Mesenchymal stem cell (in vitro differentiated cells and primary cell): Measurements from ENCODE around the gene GBP4.

Experiments used
- DNase-seq: peaks from one replicate; pipeline ENCODE4 v3.0.0-alpha.2; 2013
- H2AFZ ChIP-seq: one replicate; pipeline ENCODE4 v1.6.1; 2013; ENCODE audit warnings: low read depth, mild to moderate bottlenecking, control low read depth, inconsistent platforms, low read length, moderate library complexity
- H2AK5ac ChIP-seq: 2 replicates; pipeline ENCODE4 v1.6.1; 2013; ENCODE audit warnings: low read length, moderate library complexity, mild to moderate bottlenecking, inconsistent platforms; ENCODE audit not compliant: severe bottlenecking
- H2BK120ac ChIP-seq: one replicate; pipeline ENCODE4 v1.6.1; 2013; ENCODE audit warnings: low read depth, mild to moderate bottlenecking, inconsistent platforms, low read length, moderate library complexity
- H2BK12ac ChIP-seq, 2 experiments: one replicate each; pipeline ENCODE4 v1.6.1; 2013; ENCODE audit warnings: inconsistent platforms in 2 of 2, low read length in 2 of 2, mild to moderate bottlenecking in 2 of 2, moderate library complexity in 2 of 2, control low read depth in 1 of 2
- H2BK15ac ChIP-seq: one replicate; pipeline ENCODE4 v1.6.1; 2013; ENCODE audit warnings: mild to moderate bottlenecking, low read depth, inconsistent platforms; ENCODE audit not compliant: poor library complexity, severe bottlenecking
- H2BK5ac ChIP-seq: 2 replicates; pipeline ENCODE4 v1.6.1; 2013; ENCODE audit warnings: low read depth, mild to moderate bottlenecking, low read length, control low read depth, inconsistent platforms; ENCODE audit not compliant: poor library complexity, severe bottlenecking
- H3K14ac ChIP-seq, 2 experiments: one replicate each; pipeline ENCODE4 v1.6.1; 2013; ENCODE audit warnings: inconsistent platforms in 2 of 2, low read length in 2 of 2, control low read depth in 1 of 2, mild to moderate bottlenecking in 1 of 2, moderate library complexity in 1 of 2
- H3K18ac ChIP-seq, 2 experiments: one replicate each; pipeline ENCODE4 v1.6.1; 2013; ENCODE audit warnings: inconsistent platforms in 2 of 2, low read length in 2 of 2, control low read depth in 1 of 2, low read depth in 1 of 2, mild to moderate bottlenecking in 1 of 2
- H3K23ac ChIP-seq, 2 experiments: one replicate each; pipeline ENCODE4 v1.6.1; 2013; ENCODE audit warnings: inconsistent platforms in 2 of 2, low read length in 2 of 2, mild to moderate bottlenecking in 2 of 2, moderate library complexity in 2 of 2, control low read depth in 1 of 2
- H3K27ac ChIP-seq: 2 replicates; pipeline ENCODE4 v1.5.1; 2013; ENCODE audit warnings: mild to moderate bottlenecking, moderate library complexity, low read length, control low read depth, inconsistent platforms; ENCODE audit not compliant: poor library complexity, severe bottlenecking
- H3K27me3 ChIP-seq, 2 experiments: 2 replicates each; pipeline versions ENCODE4 v1.6.1 to v1.7.0; 2013; ENCODE audit warnings: low read length in 2 of 2, mild to moderate bottlenecking in 2 of 2, moderate library complexity in 2 of 2, control low read depth in 1 of 2, inconsistent platforms in 1 of 2; ENCODE audit not compliant: control insufficient read depth in 1 of 2, insufficient read depth in 1 of 2
- H3K36me3 ChIP-seq, 2 experiments: 2 replicates each; pipeline versions ENCODE4 v1.6.1 to v1.7.0; 2013; ENCODE audit warnings: low read length in 2 of 2, control low read depth in 1 of 2, inconsistent platforms in 1 of 2, low read depth in 1 of 2, mild to moderate bottlenecking in 1 of 2; ENCODE audit not compliant: insufficient read depth in 2 of 2, control insufficient read depth in 1 of 2
- H3K4ac ChIP-seq, 2 experiments: one replicate each; pipeline ENCODE4 v1.6.1; 2013; ENCODE audit warnings: inconsistent platforms in 2 of 2, low read length in 2 of 2, mild to moderate bottlenecking in 2 of 2, moderate library complexity in 2 of 2, control low read depth in 1 of 2, low read depth in 1 of 2
- H3K4me1 ChIP-seq: 2 replicates; pipeline ENCODE4 v1.6.1; 2013; ENCODE audit warnings: low read depth, low read length, control low read depth; ENCODE audit not compliant: control insufficient read depth, insufficient read depth
- H3K4me2 ChIP-seq: 2 replicates; pipeline ENCODE4 v1.6.1; 2013; ENCODE audit warnings: low read length, mild to moderate bottlenecking, inconsistent platforms; ENCODE audit not compliant: poor library complexity, severe bottlenecking
- H3K4me3 ChIP-seq, 2 experiments: 2 replicates each; pipeline versions ENCODE4 v1.5.1 to v1.7.0; 2013; ENCODE audit warnings: low read length in 2 of 2, mild to moderate bottlenecking in 2 of 2, control low read depth in 1 of 2, low read depth in 1 of 2; ENCODE audit not compliant: insufficient read depth in 1 of 2
- H3K79me1 ChIP-seq: replicated peaks from 2 replicates; pipeline ENCODE4 v1.6.1; 2013; ENCODE audit warnings: mild to moderate bottlenecking, control low read depth, low read length, inconsistent platforms; ENCODE audit not compliant: poor library complexity, severe bottlenecking
- H3K9ac ChIP-seq: 2 replicates; pipeline ENCODE4 v1.7.0; 2013; ENCODE audit warnings: mild to moderate bottlenecking, low read length, moderate library complexity
- H3K9me3 ChIP-seq: 2 replicates; pipeline ENCODE4 v1.7.0; 2013; ENCODE audit warnings: mild to moderate bottlenecking, low read length; ENCODE audit not compliant: control insufficient read depth
- H4K8ac ChIP-seq: one replicate; pipeline ENCODE4 v1.6.1; 2013; ENCODE audit warnings: inconsistent platforms, mild to moderate bottlenecking, low read length, moderate library complexity
- H4K91ac ChIP-seq: one replicate; pipeline ENCODE4 v1.6.1; 2013; ENCODE audit warnings: mild to moderate bottlenecking, low read length, inconsistent platforms
- WGBS: methylation state at CpG from one replicate; pipeline ENCODE4 v1.1.7; 2013; ENCODE audit warnings: mixed read lengths; 5-methylcytosine and 5-hydroxymethylcytosine counted together

GBP4 gene

GRCh38 chr1:89203166-89203565 lies 4.4 kb upstream of the GBP4 start:
- no peak overlapping the region for H2BK120ac ChIP-seq
- no peak overlapping the region for H2AFZ ChIP-seq
- H3K14ac ChIP-seq: no peak overlapping the region
- no peak overlapping the region for H4K8ac ChIP-seq
- H3K9ac ChIP-seq: no peak overlapping the region
- WGBS: 88% methylated on average over 1 of the region's 1 CpG
- H3K4me3 ChIP-seq: no peak overlapping the region
- H3K18ac ChIP-seq: no peak overlapping the region
- no peak overlapping the region for H2BK5ac ChIP-seq
- H3K36me3 ChIP-seq: no peaks in the 10 kb centered on the region
- H3K27me3 ChIP-seq: no peaks in the 10 kb centered on the region
- no peak overlapping the region for H4K91ac ChIP-seq
- H2AK5ac ChIP-seq: no peak overlapping the region
- H3K4me2 ChIP-seq: no peak overlapping the region
- no peaks in the 10 kb centered on the region for H3K79me1 ChIP-seq
- H2BK15ac ChIP-seq: no peak overlapping the region
- H3K9me3 ChIP-seq: peaks cover 8% of the 10 kb centered on the region
- DNase-seq: peak; percentile 12
- H3K23ac ChIP-seq: no peak overlapping the region
- no peak overlapping the region for H3K4ac ChIP-seq
- H2BK12ac ChIP-seq: no peak overlapping the region
- H3K27ac ChIP-seq: no peak overlapping the region
- no peaks in the 10 kb centered on the region for H3K4me1 ChIP-seq

DNA sequence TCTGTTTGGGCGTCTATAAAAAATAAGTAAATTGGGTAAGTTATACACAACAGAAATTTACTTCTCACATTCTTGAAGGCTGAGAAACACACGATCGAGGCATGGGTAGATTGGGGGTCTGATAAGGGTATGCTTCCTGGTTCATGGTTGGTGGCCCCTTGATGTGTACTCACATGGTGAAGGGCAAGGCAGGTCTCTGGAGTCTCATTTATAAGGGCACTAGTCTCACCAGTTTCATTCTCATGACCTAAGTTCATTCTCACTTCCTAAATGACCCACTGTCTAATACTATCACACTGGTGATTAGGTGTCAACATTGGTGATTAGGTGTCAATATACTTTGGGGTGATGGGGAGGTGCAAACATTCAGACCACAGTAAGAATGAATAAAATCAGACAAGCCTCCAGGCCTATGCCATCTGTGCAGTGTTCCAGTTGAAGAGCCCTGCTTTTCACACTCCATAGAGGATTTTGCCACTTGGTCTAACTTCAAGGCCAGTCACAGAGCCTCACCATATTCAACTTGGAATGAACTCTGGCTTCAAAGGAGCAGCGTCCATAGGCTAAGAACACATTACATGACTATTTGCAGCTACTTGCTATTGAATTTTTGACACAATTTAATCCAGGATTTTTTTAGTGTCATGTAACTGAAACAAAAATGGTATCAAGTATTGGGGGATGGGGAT lies 2.5 kb upstream of the GBP4 start:
- Histone ChIP-seq H4K91ac (no peak overlapping the region), H2BK12ac (no peak overlapping the region), H3K27me3 (no peaks in the 10 kb centered on the region), H3K4me2 (no peak overlapping the region), H3K9ac (no peak overlapping the region), H3K18ac (no peak overlapping the region), H3K4me3 (no peak overlapping the region), H2AK5ac (no peak overlapping the region), H3K27ac (no peak overlapping the region), H3K23ac (no peak overlapping the region), H2BK15ac (no peak overlapping the region), H3K36me3 (no peaks in the 10 kb centered on the region), H2AFZ (no peak overlapping the region), H3K79me1 (no peaks in the 10 kb centered on the region), H2BK120ac (no peak overlapping the region), H3K14ac (no peak overlapping the region), H4K8ac (no peak overlapping the region), H3K4me1 (no peaks in the 10 kb centered on the region), H2BK5ac (no peak overlapping the region), H3K4ac (no peak overlapping the region), H3K9me3 (peaks cover 7% of the 10 kb centered on the region)
- WGBS: 80% methylated on average over 1 of the region's 4 CpGs
- no peak for DNase-seq

DNA sequence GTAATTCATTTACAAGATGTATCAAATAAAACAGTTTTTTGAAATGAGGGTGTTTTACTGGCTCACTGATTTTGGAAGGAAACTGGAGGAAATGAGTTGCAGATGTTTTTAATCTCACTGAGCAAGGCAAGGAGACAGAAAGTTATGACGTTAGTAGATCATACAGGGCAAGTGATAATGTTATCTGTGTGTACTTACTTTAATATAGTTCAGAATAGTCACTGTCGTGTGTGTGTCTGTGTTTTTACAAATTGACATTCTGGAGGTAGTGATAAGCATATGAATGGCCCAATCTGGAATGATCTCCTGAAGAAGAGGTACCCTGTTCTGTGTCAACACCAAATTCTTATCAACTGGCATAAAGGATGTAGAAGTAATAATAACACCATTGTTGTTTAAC lies 1.9 kb upstream of the GBP4 start:
- Histone ChIP-seq H3K4me1 (no peaks in the 10 kb centered on the region), H2AFZ (no peak overlapping the region)

GRCh38 chr1:89199525-89200031 lies 836 bp upstream of the GBP4 start:
- Histone ChIP-seq H2BK5ac (no peak overlapping the region), H3K9me3 (no peaks in the 10 kb centered on the region), H2BK120ac (no peak overlapping the region), H3K14ac (no peak overlapping the region), H3K27me3 (no peaks in the 10 kb centered on the region), H2BK12ac (no peak overlapping the region), H3K4me3 (no peak overlapping the region), H3K4ac (no peak overlapping the region), H3K9ac (no peak overlapping the region), H2AK5ac (no peak overlapping the region), H3K4me1 (no peaks in the 10 kb centered on the region), H4K8ac (no peak overlapping the region), H3K79me1 (no peaks in the 10 kb centered on the region), H3K27ac (no peak overlapping the region), H3K4me2 (no peak overlapping the region), H3K23ac (no peak overlapping the region), H3K36me3 (no peaks in the 10 kb centered on the region), H2AFZ (no peak overlapping the region), H3K18ac (no peak overlapping the region), H4K91ac (no peak overlapping the region), H2BK15ac (no peak overlapping the region)
- no CpG with 5 or more reads among the region's 1 CpG for WGBS
- DNase-seq: no peak

More for the DNA sequence above, 1.9 kb upstream of the GBP4 start:
- H3K18ac ChIP-seq: no peak overlapping the region
- H3K79me1 ChIP-seq: no peaks in the 10 kb centered on the region
- no peak overlapping the region for H3K27ac ChIP-seq
- no peak overlapping the region for H3K9ac ChIP-seq
- no peak overlapping the region for H4K8ac ChIP-seq
- H3K23ac ChIP-seq: no peak overlapping the region
- no peaks in the 10 kb centered on the region for H3K27me3 ChIP-seq
- peaks cover 7% of the 10 kb centered on the region for H3K9me3 ChIP-seq
- H3K14ac ChIP-seq: no peak overlapping the region
- no peak overlapping the region for H3K4ac ChIP-seq
- H2AK5ac ChIP-seq: no peak overlapping the region
- H3K36me3 ChIP-seq: no peaks in the 10 kb centered on the region
- H2BK120ac ChIP-seq: no peak overlapping the region
- H4K91ac ChIP-seq: no peak overlapping the region
- DNase-seq: no peak
- no peak overlapping the region for H3K4me2 ChIP-seq
- H2BK15ac ChIP-seq: no peak overlapping the region
- no peak overlapping the region for H2BK12ac ChIP-seq
- 29% methylated on average over 2 of the region's 2 CpGs for WGBS
- no peak overlapping the region for H2BK5ac ChIP-seq
- no peak overlapping the region for H3K4me3 ChIP-seq
